CD4-positive, CD25-positive, alpha-beta regulatory T cell (primary cell): ENCODE results near the gene P4HTM. TPM values are rescaled to one million over a fixed set of nuclear protein-coding genes. Genes with fewer than 3 reads are reported as not detected.

ENCODE experiments used
- ATAC-seq, 2 donors: fragments of 150-1000 bp; cut with Tn5 transposase; one replicate each; pipeline ENCODE4 v1.10.0; 2021; ENCODE audit warnings: low read depth in 2 of 2, moderate number of reproducible peaks in 2 of 2, moderate library complexity in 1 of 2
- DNase-seq, 3 donors: peaks; one replicate each; pipeline versions ENCODE4 v3.0.0 to v3.0.0-alpha.2; 2012 to 2022; ENCODE audit warnings: mixed read lengths in 1 of 3
- H3K27ac ChIP-seq: one replicate; pipeline ENCODE4 v1.7.0; 2013; ENCODE audit warnings: mild to moderate bottlenecking, low read length; ENCODE audit not compliant: insufficient read depth, poor library complexity, severe bottlenecking
- H3K27me3 ChIP-seq: one replicate; pipeline ENCODE4 v1.7.0; 2013; ENCODE audit warnings: low read length; ENCODE audit not compliant: control insufficient read depth, insufficient read depth
- H3K36me3 ChIP-seq: one replicate; pipeline ENCODE4 v1.7.0; 2013; ENCODE audit warnings: mild to moderate bottlenecking, low read length, moderate library complexity; ENCODE audit not compliant: control insufficient read depth, insufficient read depth
- H3K4me1 ChIP-seq: 2 replicates; pipeline ENCODE4 v1.7.0; 2013; ENCODE audit warnings: mild to moderate bottlenecking, low read length; ENCODE audit not compliant: insufficient read depth, control insufficient read depth, poor library complexity, severe bottlenecking
- H3K4me3 ChIP-seq: one replicate; pipeline ENCODE4 v1.7.0; 2013; ENCODE audit warnings: low read depth, mild to moderate bottlenecking, low read length, moderate library complexity
- H3K9me3 ChIP-seq, 2 experiments: 1 replicate in 1 of 2; 2 replicates in 1 of 2; pipeline ENCODE4 v1.7.0; 2013; ENCODE audit warnings: low read length in 2 of 2, mild to moderate bottlenecking in 1 of 2, moderate library complexity in 1 of 2; ENCODE audit not compliant: control insufficient read depth in 2 of 2
- H3K27ac Mint-ChIP-seq, 3 donors: one replicate each; pipeline ENCODE4 v1.8.0; 2020 to 2022; ENCODE audit warnings: mild to moderate bottlenecking in 3 of 3, mixed read lengths in 3 of 3, moderate library complexity in 2 of 3
- H3K27me3 Mint-ChIP-seq: one replicate; pipeline ENCODE4 v1.8.0; 2022; ENCODE audit warnings: mild to moderate bottlenecking, mixed read lengths
- H3K36me3 Mint-ChIP-seq: one replicate; pipeline ENCODE4 v1.8.0; 2020; ENCODE audit warnings: mixed read lengths
- H3K4me1 Mint-ChIP-seq, 4 donors: one replicate each; pipeline ENCODE4 v1.8.0; 2020 to 2022; ENCODE audit warnings: mixed read lengths in 4 of 4, mild to moderate bottlenecking in 1 of 4
- H3K4me3 Mint-ChIP-seq, 4 donors: one replicate each; pipeline ENCODE4 v1.8.0; 2020 to 2022; ENCODE audit warnings: mild to moderate bottlenecking in 4 of 4, mixed read lengths in 4 of 4, moderate library complexity in 3 of 4
- H3K9me3 Mint-ChIP-seq, 7 donors: one replicate each; pipeline ENCODE4 v1.8.0; 2020 to 2022; ENCODE audit warnings: mixed read lengths in 7 of 7, mild to moderate bottlenecking in 3 of 7, moderate library complexity in 2 of 7
- polyA plus RNA-seq, 4 donors: library from polyadenylated mRNA; unstranded; fragments of 300-500 nt; fragmentation: Illumina TruSeq; gene quantifications; one replicate each; pipeline ENCODE4 v1.2.3, GENCODE V29; 2021
- total RNA-seq: library from RNA; stranded (reverse); gene quantifications from one replicate; pipeline ENCODE4 v1.2.3, GENCODE V29; 2022

Gene P4HTM
- total and polyA plus RNA-seq, 5 donors from 2014 or later, result 19.5 to 39.2 (median 25.1) TPM

GRCh38 chr3:49018707-49019006 is 28.6 kb downstream of the P4HTM start:
- Mint-ChIP-seq H3K27ac (peak overlapping the region; percentile 74 to 90 (median 84)), H3K27me3 (peaks cover 5% of the 10 kb centered on the region), H3K36me3 (peaks cover 12% of the 10 kb centered on the region), H3K4me1 (peaks cover 10 to 57% (median 22%) of the 10 kb centered on the region in 4 donors), H3K9me3 (no peaks in the 10 kb centered on the region), H3K4me3 (peak overlapping the region; percentile 86 to 98 (median 96))
- H3K27me3 ChIP-seq, result no peaks in the 10 kb centered on the region
- H3K27ac ChIP-seq, result peak overlapping the region; percentile 78
- ATAC-seq (no peak), DNase-seq (no peak)
- H3K4me3 ChIP-seq, result peak overlapping the region; percentile 77
- H3K36me3 ChIP-seq, result peaks cover 31% of the 10 kb centered on the region
- H3K9me3 ChIP-seq, result no peaks in the 10 kb centered on the region
- peaks cover 46% of the 10 kb centered on the region for H3K4me1 ChIP-seq

- Mint-ChIP-seq H3K9me3 (no peaks in the 10 kb centered on the region), H3K4me3 (peak overlapping the region; percentile 86 to 98 (median 96)), H3K27ac (peak overlapping the region; percentile 52 to 96 (median 62)), H3K36me3 (peaks cover 14% of the 10 kb centered on the region), H3K4me1 (peaks cover 10 to 62% (median 19%) of the 10 kb centered on the region in 4 donors), H3K27me3 (peaks cover 5% of the 10 kb centered on the region)
- ATAC-seq (no peak), DNase-seq (no peak)
- Histone ChIP-seq H3K27ac (peak overlapping the region; percentile 98), H3K36me3 (peaks cover 30% of the 10 kb centered on the region), H3K27me3 (no peaks in the 10 kb centered on the region), H3K4me1 (peaks cover 46% of the 10 kb centered on the region), H3K4me3 (peak overlapping the region; percentile 48), H3K9me3 (no peaks in the 10 kb centered on the region)
Observed at GRCh38 chr3:49019941-49020329, 29.9 kb downstream of the P4HTM start.

- Histone ChIP-seq H3K27me3 (no peaks in the 10 kb centered on the region), H3K9me3 (no peaks in the 10 kb centered on the region), H3K4me1 (peaks cover 46% of the 10 kb centered on the region), H3K36me3 (peaks cover 30% of the 10 kb centered on the region), H3K4me3 (peak overlapping the region; percentile 48), H3K27ac (peak overlapping the region; percentile 98)
- DNase-seq, result peak in 1 of 3 donors; percentile 42
- H3K27me3 Mint-ChIP-seq, result peaks cover 5% of the 10 kb centered on the region
- no peaks in the 10 kb centered on the region for H3K9me3 Mint-ChIP-seq
- peak overlapping the region; percentile 52 to 96 (median 62) for H3K27ac Mint-ChIP-seq
- peaks cover 14% of the 10 kb centered on the region for H3K36me3 Mint-ChIP-seq
- peaks cover 10 to 66% (median 20%) of the 10 kb centered on the region in 4 donors for H3K4me1 Mint-ChIP-seq
- no peak for ATAC-seq
- peak overlapping the region; percentile 86 to 98 (median 96) for H3K4me3 Mint-ChIP-seq
Observed at GRCh38 chr3:49020330-49021212, 30.5 kb downstream of the P4HTM start.

GRCh38 chr3:49021213-49021812 is 31.3 kb downstream of the P4HTM start:
- peak overlapping the region; percentile 77 for H3K4me3 ChIP-seq
- H3K4me1 ChIP-seq, result peaks cover 46% of the 10 kb centered on the region
- H3K36me3 ChIP-seq, result peaks cover 29% of the 10 kb centered on the region
- no peaks in the 10 kb centered on the region for H3K27me3 ChIP-seq
- no peaks in the 10 kb centered on the region for H3K9me3 ChIP-seq
- Mint-ChIP-seq H3K36me3 (peaks cover 13% of the 10 kb centered on the region), H3K27ac (peak overlapping the region; percentile 96 to 99 (median 96)), H3K4me1 (peaks cover 10 to 67% (median 21%) of the 10 kb centered on the region in 4 donors), H3K4me3 (peak overlapping the region; percentile 94 to 99 (median 98)), H3K27me3 (peaks cover 5% of the 10 kb centered on the region), H3K9me3 (no peaks in the 10 kb centered on the region)
- DNase-seq, result peak; percentile 98 to 99 (median 98)
- peak; percentile 79 to 82 for ATAC-seq
- peak overlapping the region; percentile 98 for H3K27ac ChIP-seq

GRCh38 chr3:49021813-49022687 is 32.0 kb downstream of the P4HTM start, which contains the start of gene NDUFAF3:
Gene NDUFAF3 (plus strand): TSS chr3:49022121. CDS start chr3:49022145, 24 bp downstream.
- Mint-ChIP-seq H3K4me1 (peaks cover 10 to 67% (median 23%) of the 10 kb centered on the region in 4 donors), H3K27me3 (peaks cover 5% of the 10 kb centered on the region), H3K4me3 (peak within 1 kb of the TSS; percentile 94 to 99 (median 98)), H3K9me3 (no peaks in the 10 kb centered on the region), H3K27ac (peak within 1 kb of the TSS; percentile 96 to 99 (median 98)), H3K36me3 (peaks cover 13% of the 10 kb centered on the region)
- Histone ChIP-seq H3K27ac (peak within 1 kb of the TSS; percentile 98), H3K4me1 (peaks cover 46% of the 10 kb centered on the region), H3K9me3 (no peaks in the 10 kb centered on the region), H3K4me3 (peak within 1 kb of the TSS; percentile 77), H3K36me3 (peaks cover 36% of the 10 kb centered on the region), H3K27me3 (no peaks in the 10 kb centered on the region)
- DNase-seq (peak; percentile 84 to 93 (median 90)), ATAC-seq (peak; percentile 80 to 82)

GRCh38 chr3:49022688-49023171 is 32.7 kb downstream of the P4HTM start:
- H3K27me3 ChIP-seq, result no peaks in the 10 kb centered on the region
- DNase-seq (no peak), ATAC-seq (no peak)
- Mint-ChIP-seq H3K9me3 (no peaks in the 10 kb centered on the region), H3K27me3 (peaks cover 5% of the 10 kb centered on the region), H3K4me1 (peaks cover 10 to 65% (median 25%) of the 10 kb centered on the region in 4 donors), H3K27ac (peak overlapping the region; percentile 96 to 99 (median 98)), H3K4me3 (peak overlapping the region; percentile 94 to 99 (median 98)), H3K36me3 (peaks cover 13% of the 10 kb centered on the region)
- H3K27ac ChIP-seq, result peak overlapping the region; percentile 98
- H3K4me3 ChIP-seq, result peak overlapping the region; percentile 75
- peaks cover 40% of the 10 kb centered on the region for H3K4me1 ChIP-seq
- peaks cover 39% of the 10 kb centered on the region for H3K36me3 ChIP-seq
- H3K9me3 ChIP-seq, result no peaks in the 10 kb centered on the region

DNA sequence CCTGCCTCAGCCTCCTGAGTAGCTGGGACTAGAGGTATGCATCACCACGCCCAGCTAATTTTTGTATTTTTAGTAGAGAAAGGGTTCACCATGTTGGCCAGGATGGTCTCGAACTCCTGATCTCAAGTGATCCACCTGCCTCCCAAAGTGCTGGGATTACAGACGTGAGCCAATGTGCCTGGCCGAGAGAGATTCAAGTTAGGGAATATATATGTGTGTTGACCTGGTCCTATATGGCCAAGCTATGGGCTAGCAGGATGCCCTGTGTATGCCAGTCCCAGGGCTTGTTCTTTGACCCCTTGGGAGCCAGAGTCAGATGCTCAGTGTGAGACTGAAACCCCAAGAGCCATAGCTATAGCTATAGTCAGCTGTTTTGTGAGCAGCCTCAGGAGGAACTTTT is 33.7 kb downstream of the P4HTM start:
- H3K4me1 ChIP-seq, result peaks cover 46% of the 10 kb centered on the region
- peaks cover 7 to 74% (median 29%) of the 10 kb centered on the region in 4 donors for H3K4me1 Mint-ChIP-seq
- peaks cover 13% of the 10 kb centered on the region for H3K36me3 Mint-ChIP-seq

More for the DNA sequence above, 33.7 kb downstream of the P4HTM start:
- ATAC-seq (no peak), DNase-seq (no peak)
- Histone ChIP-seq H3K27ac (no peak overlapping the region), H3K36me3 (peaks cover 40% of the 10 kb centered on the region), H3K27me3 (no peaks in the 10 kb centered on the region), H3K4me3 (no peak overlapping the region), H3K9me3 (no peaks in the 10 kb centered on the region)
- peak overlapping the region in 3 of 4 donors; percentile 94 to 99 (median 98) for H3K4me3 Mint-ChIP-seq
- H3K27ac Mint-ChIP-seq, result peak overlapping the region in 2 of 3 donors; percentile 81 to 96
- H3K9me3 Mint-ChIP-seq, result no peaks in the 10 kb centered on the region
- peaks cover 5% of the 10 kb centered on the region for H3K27me3 Mint-ChIP-seq
